Measurements from ENCODE around the gene MAD1L1.
A peak's percentile ranks its signal among the peaks of the same experiment; 100 is the strongest.

Gene MAD1L1

GRCh38 chr7:2158331-2159175 is 74.2 kb downstream of the MAD1L1 start:
- no peak for TF ChIP-seq CTCF (IDR thresholded peaks at IDR 0.05; ENCODE audit: low read depth, low read length)
- Histone ChIP-seq H3K4me1 (peaks cover 14% of the 10 kb centered on the region), H3K36me3 (peaks cover 2% of the 10 kb centered on the region; the same call in 1 of the 2 replicates), H3K4me3 (ENCODE audit: low read depth, low read length) (no peak overlapping the region), H3K27me3 (no peaks in the 10 kb centered on the region), H3K9me3 (no peaks in the 10 kb centered on the region)
- no peak for DNase-seq

GRCh38 chr7:2157473-2158279 is 75.1 kb downstream of the MAD1L1 start:
- Histone ChIP-seq H3K4me1 (peaks cover 6% of the 10 kb centered on the region), H3K27me3 (no peaks in the 10 kb centered on the region), H3K36me3 (peaks cover 2% of the 10 kb centered on the region; the same call in 1 of the 2 replicates), H3K9me3 (no peaks in the 10 kb centered on the region), H3K4me3 (ENCODE audit: low read depth, low read length) (no peak overlapping the region)
- TF ChIP-seq CTCF (IDR thresholded peaks at IDR 0.05; ENCODE audit: low read depth, low read length) = no peak
- peak; percentile 6 for DNase-seq

- peaks cover 2% of the 10 kb centered on the region; the same call in 1 of the 2 replicates for H3K36me3 ChIP-seq
- no peaks in the 10 kb centered on the region for H3K9me3 ChIP-seq
- H3K27me3 ChIP-seq = no peaks in the 10 kb centered on the region
- H3K4me3 ChIP-seq (ENCODE audit: low read depth, low read length) = no peak overlapping the region
- DNase-seq = no peak
- H3K4me1 ChIP-seq = peaks cover under 1% of the 10 kb centered on the region; the same call in 1 of the 2 replicates
- TF ChIP-seq CTCF (IDR thresholded peaks at IDR 0.05; ENCODE audit: low read depth, low read length) = no peak
Measured at GRCh38 chr7:2156756-2157472, 75.8 kb downstream of the MAD1L1 start.

- DNase-seq = no peak
- Histone ChIP-seq H3K4me1 (no peaks in the 10 kb centered on the region; the same call in 1 of the 2 replicates), H3K9me3 (no peaks in the 10 kb centered on the region), H3K27me3 (no peaks in the 10 kb centered on the region), H3K36me3 (peaks cover 2% of the 10 kb centered on the region; the same call in 1 of the 2 replicates), H3K4me3 (ENCODE audit: low read depth, low read length) (no peak overlapping the region)
- no peak for TF ChIP-seq CTCF (IDR thresholded peaks at IDR 0.05; ENCODE audit: low read depth, low read length)
Measured at GRCh38 chr7:2154831-2155230, 77.9 kb downstream of the MAD1L1 start.

- Histone ChIP-seq H3K4me1 (no peaks in the 10 kb centered on the region; the same call in 1 of the 2 replicates), H3K4me3 (ENCODE audit: low read depth, low read length) (no peak overlapping the region), H3K9me3 (no peaks in the 10 kb centered on the region), H3K27me3 (no peaks in the 10 kb centered on the region), H3K36me3 (peaks cover 2% of the 10 kb centered on the region; the same call in 1 of the 2 replicates)
- DNase-seq = no peak
- TF ChIP-seq CTCF (IDR thresholded peaks at IDR 0.05; ENCODE audit: low read depth, low read length) = 0 out of 2 replicates have a peak, but pooled peaks have one; percentile 9
Measured at GRCh38 chr7:2154121-2154520, 78.6 kb downstream of the MAD1L1 start.

All from BE2C (cell line).